HG03045 (cell line): ENCODE data around the gene PFKP.

ENCODE experiments used
- ATAC-seq: cut with Tn5 transposase; IDR thresholded peaks from one replicate; pipeline ENCODE4 v1.9.1; 2021; ENCODE audit warnings: mild to moderate bottlenecking, moderate library complexity; ENCODE audit not compliant: unreplicated experiment

Gene PFKP

GRCh38 chr10:3185386-3185785 lies 118.0 kb downstream of the PFKP start:
- ATAC-seq: no peak

- no peak for ATAC-seq
Measured at GRCh38 chr10:3186368-3186767, 119.0 kb downstream of the PFKP start.
